SU-DHL-6 (cell line): Measurements from ENCODE around the gene SERINC3.

Experiments
- H2AFZ ChIP-seq: fragments of 200-600 bp; sonication (generic); 2 replicates; pipeline ENCODE4 v1.6.1; 2014; ENCODE audit warnings: low read depth, mild to moderate bottlenecking, moderate library complexity, mixed read lengths, antibody characterized with exemption, low read length; ENCODE audit not compliant: severe bottlenecking
- H3F3A ChIP-seq: fragments of 200-600 bp; shearing (Covaris generic); 2 replicates; pipeline ENCODE4 v1.6.0; 2016; ENCODE audit warnings: antibody characterized with exemption, mild to moderate bottlenecking; ENCODE audit not compliant: insufficient read depth
- H3K27ac ChIP-seq: fragments of 200-600 bp; sonication (generic); 2 replicates; pipeline ENCODE4 v1.5.1; 2016; ENCODE audit warnings: low read depth, mild to moderate bottlenecking, low read length, moderate library complexity, mixed read lengths
- H3K27me3 ChIP-seq: fragments of 200-600 bp; sonication (generic), shearing (Covaris generic); 2 replicates; pipeline ENCODE4 v1.6.0; 2014; ENCODE audit warnings: mild to moderate bottlenecking, low read length
- H3K36me3 ChIP-seq: fragments of 200-600 bp; sonication (generic); 2 replicates; pipeline ENCODE4 v1.6.1; 2014; ENCODE audit warnings: mild to moderate bottlenecking, low read length, mixed read lengths
- H3K4me2 ChIP-seq: fragments of 300-600, 200-600 bp; shearing (Covaris generic), sonication (generic); 2 replicates; pipeline ENCODE4 v1.6.0; 2014; ENCODE audit warnings: low read length, low read depth, mild to moderate bottlenecking; ENCODE audit not compliant: poor library complexity, severe bottlenecking
- H3K4me3 ChIP-seq: fragments of 200-600 bp; sonication (generic); 2 replicates; pipeline ENCODE4 v1.5.1; 2014; ENCODE audit warnings: antibody characterized with exemption, low read length, mild to moderate bottlenecking, mixed read lengths; ENCODE audit not compliant: insufficient read depth, poor library complexity, severe bottlenecking
- H3K79me2 ChIP-seq: fragments of 200-600 bp; sonication (generic); 2 replicates; pipeline ENCODE4 v1.6.1; 2014; ENCODE audit warnings: mild to moderate bottlenecking, low read length, moderate library complexity; ENCODE audit not compliant: insufficient read depth
- H3K9ac ChIP-seq: fragments of 200-600 bp; sonication (generic); 2 replicates; pipeline ENCODE4 v1.7.0; 2014; ENCODE audit warnings: mild to moderate bottlenecking, low read length
- H3K9me2 ChIP-seq: fragments of 200-600 bp; sonication (generic); replicated peaks from 2 replicates; pipeline ENCODE4 v1.6.1; 2014; ENCODE audit warnings: low read length; ENCODE audit not compliant: insufficient read depth
- H3K9me3 ChIP-seq: fragments of 200-600 bp; sonication (generic); 2 replicates; pipeline ENCODE4 v1.6.1; 2014; ENCODE audit warnings: low read length, mixed read lengths; ENCODE audit not compliant: insufficient read depth
- H4K20me1 ChIP-seq: fragments of 200-600 bp; sonication (generic); 2 replicates; pipeline ENCODE4 v1.6.1; 2014; ENCODE audit warnings: low read depth, mild to moderate bottlenecking, antibody characterized with exemption, low read length, moderate library complexity, mixed read lengths
- EZH2phosphoT487 ChIP-seq: fragments of 200-600 bp; sonication (generic), shearing (Covaris generic); conservative IDR thresholded peaks from 2 replicates; pipeline ENCODE4 v1.6.1; 2018; ENCODE audit warnings: mild to moderate bottlenecking, antibody characterized with exemption, low read length, moderate library complexity, mixed read lengths
- TF ChIP-seq, protein P1 (sequence below): fragments of 200-600 bp; sonication (generic); IDR thresholded peaks from one replicate; pipeline ENCODE4 v1.5.1; 2017; ENCODE audit warnings: antibody characterized with exemption, mild to moderate bottlenecking, low read length, moderate library complexity; ENCODE audit not compliant: insufficient read depth, poor library complexity, severe bottlenecking

The SERINC3 gene

DNA sequence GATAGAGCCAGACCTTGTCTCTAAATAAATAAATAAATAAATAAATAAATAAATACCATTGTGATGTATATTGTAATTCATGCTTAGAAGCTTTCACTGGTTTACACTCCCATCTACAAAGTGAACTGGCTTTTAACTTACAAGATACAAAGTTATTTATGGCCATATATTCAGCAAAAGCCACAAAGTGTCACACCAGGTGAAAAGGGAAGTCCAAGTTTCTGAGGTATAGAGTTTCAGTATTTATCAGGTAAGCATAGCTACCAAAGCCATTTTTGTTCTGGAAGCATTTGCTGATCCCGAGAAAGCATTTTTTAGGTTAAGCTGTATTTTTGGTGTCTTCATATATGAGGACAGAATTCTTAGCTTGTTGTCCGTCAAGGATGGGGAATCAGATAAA, 38.4 kb upstream of the SERINC3 start:
- TF ChIP-seq, protein P1, sequence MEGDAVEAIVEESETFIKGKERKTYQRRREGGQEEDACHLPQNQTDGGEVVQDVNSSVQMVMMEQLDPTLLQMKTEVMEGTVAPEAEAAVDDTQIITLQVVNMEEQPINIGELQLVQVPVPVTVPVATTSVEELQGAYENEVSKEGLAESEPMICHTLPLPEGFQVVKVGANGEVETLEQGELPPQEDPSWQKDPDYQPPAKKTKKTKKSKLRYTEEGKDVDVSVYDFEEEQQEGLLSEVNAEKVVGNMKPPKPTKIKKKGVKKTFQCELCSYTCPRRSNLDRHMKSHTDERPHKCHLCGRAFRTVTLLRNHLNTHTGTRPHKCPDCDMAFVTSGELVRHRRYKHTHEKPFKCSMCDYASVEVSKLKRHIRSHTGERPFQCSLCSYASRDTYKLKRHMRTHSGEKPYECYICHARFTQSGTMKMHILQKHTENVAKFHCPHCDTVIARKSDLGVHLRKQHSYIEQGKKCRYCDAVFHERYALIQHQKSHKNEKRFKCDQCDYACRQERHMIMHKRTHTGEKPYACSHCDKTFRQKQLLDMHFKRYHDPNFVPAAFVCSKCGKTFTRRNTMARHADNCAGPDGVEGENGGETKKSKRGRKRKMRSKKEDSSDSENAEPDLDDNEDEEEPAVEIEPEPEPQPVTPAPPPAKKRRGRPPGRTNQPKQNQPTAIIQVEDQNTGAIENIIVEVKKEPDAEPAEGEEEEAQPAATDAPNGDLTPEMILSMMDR = no peak
- TF ChIP-seq EZH2phosphoT487 = no peak
- no peak overlapping the region for H3K4me3 ChIP-seq
- no peaks in the 10 kb centered on the region for H3F3A ChIP-seq
- no peaks in the 10 kb centered on the region for H3K9me2 ChIP-seq
- H3K4me2 ChIP-seq = no peak overlapping the region
- no peaks in the 10 kb centered on the region for H4K20me1 ChIP-seq
- no peak overlapping the region for H2AFZ ChIP-seq
- H3K79me2 ChIP-seq = no peaks in the 10 kb centered on the region
- no peak overlapping the region for H3K27ac ChIP-seq
- no peaks in the 10 kb centered on the region for H3K36me3 ChIP-seq
- no peak overlapping the region for H3K9ac ChIP-seq
- H3K27me3 ChIP-seq = no peaks in the 10 kb centered on the region
- no peaks in the 10 kb centered on the region for H3K9me3 ChIP-seq

DNA sequence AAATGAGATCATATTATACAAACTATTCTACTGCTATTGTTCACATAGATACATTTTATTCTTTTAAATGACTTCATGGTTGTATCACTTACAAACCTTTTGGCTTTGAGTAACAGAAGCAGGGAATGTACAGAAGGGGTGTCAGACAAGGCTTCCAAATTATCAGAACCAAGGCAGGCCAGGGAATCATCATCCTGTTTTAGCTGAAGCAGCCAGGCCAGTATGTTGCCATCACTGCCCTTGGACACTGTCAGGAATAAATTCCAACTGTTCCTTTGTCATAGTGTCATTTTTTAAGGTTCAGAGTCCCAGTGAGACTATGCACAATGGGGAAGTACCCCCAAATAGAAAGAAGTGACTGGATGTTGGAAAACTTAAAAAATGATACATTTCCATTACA, 37.4 kb upstream of the SERINC3 start:
- H3K79me2 ChIP-seq = no peaks in the 10 kb centered on the region
- H3K9ac ChIP-seq = no peak overlapping the region
- no peak overlapping the region for H3K4me2 ChIP-seq
- no peaks in the 10 kb centered on the region for H3K9me2 ChIP-seq
- no peaks in the 10 kb centered on the region for H3K36me3 ChIP-seq
- H3K27me3 ChIP-seq = no peaks in the 10 kb centered on the region
- TF ChIP-seq EZH2phosphoT487 = no peak
- TF ChIP-seq, protein P1 = no peak
- no peaks in the 10 kb centered on the region for H3F3A ChIP-seq
- H4K20me1 ChIP-seq = no peaks in the 10 kb centered on the region
- H2AFZ ChIP-seq = no peak overlapping the region
- no peak overlapping the region for H3K4me3 ChIP-seq
- no peak overlapping the region for H3K27ac ChIP-seq
- no peaks in the 10 kb centered on the region for H3K9me3 ChIP-seq

DNA sequence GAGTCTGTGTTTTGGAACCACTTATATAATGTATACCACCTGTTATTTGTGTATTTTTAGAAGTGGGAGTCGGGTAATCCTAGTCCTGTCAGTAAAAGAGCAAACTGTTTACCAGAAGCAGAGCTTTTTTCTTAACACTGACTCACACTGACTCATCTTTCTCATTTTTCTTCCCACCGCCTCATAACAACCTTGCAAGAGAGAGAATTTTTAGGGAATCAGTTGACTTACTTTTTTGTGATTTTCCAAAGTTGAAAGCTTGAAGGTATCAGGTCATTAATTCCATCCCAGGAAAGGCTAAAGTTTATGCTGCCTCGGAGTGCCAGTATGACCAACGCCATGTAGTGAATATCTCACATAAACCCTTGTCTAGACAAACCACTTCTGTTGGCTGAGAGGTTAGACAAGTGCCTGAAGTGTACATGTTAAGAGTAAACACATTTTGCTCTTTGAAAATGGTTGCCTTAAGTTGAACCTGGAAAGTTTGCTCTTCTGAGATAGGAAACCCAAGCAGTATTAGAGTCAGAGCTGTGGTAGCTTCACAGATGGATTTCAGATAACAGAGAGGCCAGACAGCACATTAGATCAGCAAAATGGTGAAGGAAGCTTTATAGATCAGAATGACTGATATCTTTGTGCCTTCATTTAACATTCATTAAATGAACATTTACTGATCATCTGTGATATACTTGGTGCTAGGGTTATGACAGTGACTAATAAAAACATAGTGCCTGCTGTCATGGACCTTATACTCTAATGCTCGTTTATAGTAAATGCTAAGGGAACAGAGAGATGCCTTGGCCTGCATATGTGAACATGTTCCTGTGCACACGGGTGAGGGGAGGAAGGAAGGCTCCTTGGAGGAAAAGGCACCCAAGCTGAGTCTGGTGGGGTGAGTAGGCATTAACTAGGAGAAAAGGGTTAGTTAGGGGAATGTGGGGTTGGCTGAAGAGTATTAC, 31.4 kb upstream of the SERINC3 start:
- H3F3A ChIP-seq = no peaks in the 10 kb centered on the region
- no peaks in the 10 kb centered on the region for H3K27me3 ChIP-seq
- no peak overlapping the region for H3K9ac ChIP-seq
- TF ChIP-seq EZH2phosphoT487 = no peak
- TF ChIP-seq, protein P1 = no peak
- H3K9me2 ChIP-seq = no peaks in the 10 kb centered on the region
- H2AFZ ChIP-seq = no peak overlapping the region
- H3K4me3 ChIP-seq = no peak overlapping the region
- H3K9me3 ChIP-seq = no peaks in the 10 kb centered on the region
- H3K79me2 ChIP-seq = no peaks in the 10 kb centered on the region
- no peaks in the 10 kb centered on the region for H3K36me3 ChIP-seq
- no peak overlapping the region for H3K27ac ChIP-seq
- H3K4me2 ChIP-seq = no peak overlapping the region
- H4K20me1 ChIP-seq = no peaks in the 10 kb centered on the region
